ENCODE data around the gene ROR2.

DNA sequence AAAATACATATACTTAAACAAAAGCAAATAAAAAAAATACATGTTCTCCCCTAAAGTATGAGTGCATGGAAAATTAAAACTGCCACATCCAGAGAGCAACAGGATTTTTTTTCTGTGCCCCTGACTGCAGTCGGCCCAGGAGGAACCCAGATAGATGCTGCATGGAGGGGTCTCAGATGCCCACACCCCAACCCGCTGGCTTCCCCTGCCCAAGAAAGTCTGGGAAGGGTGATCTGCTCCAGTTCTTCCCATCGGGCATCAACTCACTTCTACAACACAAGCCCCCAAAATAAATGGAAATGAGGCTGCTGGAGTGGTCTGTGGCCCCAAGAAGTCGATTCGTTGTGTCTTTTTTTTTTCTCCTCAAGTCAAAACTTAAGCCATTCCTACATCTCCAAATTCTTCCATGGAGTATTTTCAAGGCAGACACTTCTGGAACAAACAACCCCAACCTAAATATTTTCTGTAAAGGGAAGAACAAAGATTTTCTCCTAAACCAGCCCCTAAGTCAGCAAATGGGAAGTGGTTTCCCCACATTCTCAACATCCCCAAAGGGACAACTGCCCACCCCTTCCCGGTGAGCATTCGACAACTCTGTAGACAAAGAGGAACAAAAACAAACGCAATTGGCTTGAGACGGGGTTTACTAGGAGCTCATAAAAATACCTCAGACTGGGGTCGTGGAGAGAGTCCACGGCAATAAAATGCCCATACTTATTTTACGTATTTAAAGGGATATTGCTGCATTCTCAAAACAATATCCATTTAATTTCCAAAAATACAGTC is 46.7 kb downstream of the ROR2 start:
- TF ChIP-seq EZH2 (IDR thresholded peaks at IDR 0.05) (no peak), POLR2AphosphoS5 (IDR thresholded peaks at IDR 0.05; ENCODE audit: borderline replicate concordance, low read depth, low read length) (no peak)

Data from SK-N-MC (cell line).